Bone marrow (tissue), 2 donors: Measurements from ENCODE around the gene CCDC169.
"Not testable (repeated sequence)": the region's sequence is repeated elsewhere in the genome, so short reads cannot be mapped to it uniquely, and the experiment has no call there.

ENCODE experiments used
- DNase-seq, 2 donors: peaks; one replicate each; lab custom pipeline; 2025; lab: John Stamatoyannopoulos, UW

CCDC169 gene

GRCh38 chr13:36313047-36313969, 15.7 kb upstream of the CCDC169 start:
- DNase-seq = no peak

GRCh38 chr13:36310417-36311108, 12.9 kb upstream of the CCDC169 start:
- DNase-seq = no peak

- DNase-seq = no peak
Measured at GRCh38 chr13:36302289-36302688, 4.7 kb upstream of the CCDC169 start.

GRCh38 chr13:36299469-36299868, 1.9 kb upstream of the CCDC169 start:
- DNase-seq = not testable (repeated sequence)

GRCh38 chr13:36298535-36299068, 988 bp upstream of the CCDC169 start:
- DNase-seq = no peak

- DNase-seq = no peak
Measured at GRCh38 chr13:36294096-36294495, 3.5 kb downstream of the CCDC169 start.

- DNase-seq = no peak
Measured at GRCh38 chr13:36293497-36293896, 4.1 kb downstream of the CCDC169 start.

- DNase-seq = no peak
Measured at GRCh38 chr13:36288794-36289391, 8.7 kb downstream of the CCDC169 start.

- no peak for DNase-seq
Measured at GRCh38 chr13:36286006-36286405, 11.6 kb downstream of the CCDC169 start.

GRCh38 chr13:36282821-36283432, 14.7 kb downstream of the CCDC169 start:
- DNase-seq = no peak

- DNase-seq = no peak
Measured at GRCh38 chr13:36275190-36276002, 22.2 kb downstream of the CCDC169 start.

- DNase-seq = no peak
Measured at GRCh38 chr13:36273431-36273830, 24.2 kb downstream of the CCDC169 start.

GRCh38 chr13:36261976-36262375, 35.6 kb downstream of the CCDC169 start:
- DNase-seq = no peak

- no peak for DNase-seq
Measured at GRCh38 chr13:36261011-36261410, 36.6 kb downstream of the CCDC169 start.

- no peak for DNase-seq
Measured at GRCh38 chr13:36259361-36260137, 38.1 kb downstream of the CCDC169 start.

- DNase-seq = no peak
Measured at GRCh38 chr13:36258831-36259230, 38.8 kb downstream of the CCDC169 start.

- no peak for DNase-seq
Measured at GRCh38 chr13:36251526-36251925, 46.1 kb downstream of the CCDC169 start.

- DNase-seq = no peak
Measured at GRCh38 chr13:36251017-36251416, 46.6 kb downstream of the CCDC169 start.

GRCh38 chr13:36248700-36249099, 48.9 kb downstream of the CCDC169 start:
- no peak for DNase-seq

- no peak for DNase-seq
Measured at GRCh38 chr13:36244990-36245389, 52.6 kb downstream of the CCDC169 start.
